ENCODE results near the gene CMIP. TPM values are rescaled to one million over a fixed set of nuclear protein-coding genes. Genes with fewer than 3 reads are reported as not detected.

The CMIP gene
- total RNA-seq, 1 experiment from 2014 or later = 68.0 TPM

DNA sequence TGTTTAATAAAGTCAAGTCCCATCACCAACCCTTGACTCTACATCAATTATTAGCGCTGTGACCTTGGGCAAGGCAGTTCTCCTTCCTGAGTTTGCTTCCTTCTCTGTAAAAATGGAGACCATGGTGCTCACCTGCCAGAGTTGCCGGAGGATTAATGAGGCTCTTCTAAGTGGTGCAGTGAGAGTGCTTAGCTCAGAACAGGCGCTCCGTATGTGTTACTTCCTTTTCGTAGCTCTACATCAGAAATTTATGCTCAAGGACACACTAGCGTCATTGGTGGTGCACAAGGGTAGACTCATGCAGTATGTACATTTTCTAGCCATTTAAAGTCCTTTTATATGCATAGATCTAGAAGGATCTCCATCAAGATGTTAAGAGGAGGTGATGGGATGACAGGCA lies 17.4 kb upstream of the CMIP start:
- ChIA-PET CTCF (interaction anchor here (0.9 to 1.2 kb wide), 2 partner anchors 22 to 58 kb away, joined by 3 to 5 read pairs; no protein-coding TSS in a partner anchor), POLR2A (no interaction called here)
- peaks cover 7% of the 10 kb centered on the region; the same call in 1 of the 2 replicates for H3K4me1 ChIP-seq
- DNase-seq = no peak
- no TSS peak for BruUV-seq (replicated peaks)
- no peaks in the 10 kb centered on the region for H3K36me3 ChIP-seq (ENCODE audit: control insufficient read depth, insufficient read depth, low read length)
- no peaks in the 10 kb centered on the region for H3K36me3 Mint-ChIP-seq (ENCODE audit: insufficient read depth, unreplicated experiment)
- TF ChIP-seq, protein P1, sequence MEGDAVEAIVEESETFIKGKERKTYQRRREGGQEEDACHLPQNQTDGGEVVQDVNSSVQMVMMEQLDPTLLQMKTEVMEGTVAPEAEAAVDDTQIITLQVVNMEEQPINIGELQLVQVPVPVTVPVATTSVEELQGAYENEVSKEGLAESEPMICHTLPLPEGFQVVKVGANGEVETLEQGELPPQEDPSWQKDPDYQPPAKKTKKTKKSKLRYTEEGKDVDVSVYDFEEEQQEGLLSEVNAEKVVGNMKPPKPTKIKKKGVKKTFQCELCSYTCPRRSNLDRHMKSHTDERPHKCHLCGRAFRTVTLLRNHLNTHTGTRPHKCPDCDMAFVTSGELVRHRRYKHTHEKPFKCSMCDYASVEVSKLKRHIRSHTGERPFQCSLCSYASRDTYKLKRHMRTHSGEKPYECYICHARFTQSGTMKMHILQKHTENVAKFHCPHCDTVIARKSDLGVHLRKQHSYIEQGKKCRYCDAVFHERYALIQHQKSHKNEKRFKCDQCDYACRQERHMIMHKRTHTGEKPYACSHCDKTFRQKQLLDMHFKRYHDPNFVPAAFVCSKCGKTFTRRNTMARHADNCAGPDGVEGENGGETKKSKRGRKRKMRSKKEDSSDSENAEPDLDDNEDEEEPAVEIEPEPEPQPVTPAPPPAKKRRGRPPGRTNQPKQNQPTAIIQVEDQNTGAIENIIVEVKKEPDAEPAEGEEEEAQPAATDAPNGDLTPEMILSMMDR (IDR thresholded peaks at IDR 0.05; ENCODE audit: insufficient read depth in 1 of 2, low read depth in 1 of 2, low read length in 1 of 2, severe bottlenecking in 1 of 2, unreplicated experiment in 1 of 2) = no peak
- H3K4me3 ChIP-seq (ENCODE audit: low read depth, low read length) = no peak overlapping the region
- no peaks in the 10 kb centered on the region for H3K27me3 Mint-ChIP-seq (ENCODE audit: insufficient read depth, unreplicated experiment)
- H3K9me3 Mint-ChIP-seq (ENCODE audit: unreplicated experiment) = peaks cover 16% of the 10 kb centered on the region
- no peak overlapping the region for H3K4me3 Mint-ChIP-seq (ENCODE audit: unreplicated experiment)
- intact Hi-C loops (cut with micrococcal nuclease; ENCODE audit: unreplicated experiment) = no loop called here
- peaks cover 7% of the 10 kb centered on the region for H3K4me1 Mint-ChIP-seq (ENCODE audit: low read depth, unreplicated experiment)
- peaks cover 4% of the 10 kb centered on the region; the same call in 1 of the 2 replicates for H3K9me3 ChIP-seq
- no peaks in the 10 kb centered on the region for H3K27me3 ChIP-seq (replicated peaks; ENCODE audit: control insufficient read depth, insufficient read depth, low read length)
- no peak overlapping the region for H3K27ac Mint-ChIP-seq (ENCODE audit: unreplicated experiment)

DNA sequence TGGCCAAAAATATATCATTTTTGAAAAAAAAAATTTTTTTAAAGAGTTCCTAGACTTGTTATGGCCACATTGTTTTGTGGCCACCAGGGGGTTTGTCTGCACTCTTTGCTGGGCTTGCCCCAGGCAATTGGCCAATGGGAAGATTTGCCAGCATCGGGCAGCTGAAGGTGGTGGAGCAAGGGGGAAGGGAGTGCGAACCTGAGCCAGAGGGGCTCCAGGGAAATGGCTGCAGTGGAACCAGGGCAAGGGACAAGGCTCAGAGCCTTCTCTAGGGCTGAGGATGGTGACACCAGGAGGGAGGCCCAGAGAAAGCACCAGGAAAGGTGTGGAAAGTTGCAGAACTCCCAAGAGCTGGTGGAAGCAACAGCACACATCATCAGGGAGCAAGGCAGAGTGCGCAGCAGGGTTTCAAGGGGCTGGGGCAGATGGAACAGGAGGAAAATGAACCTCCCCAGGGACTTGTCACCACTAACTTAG lies 15.5 kb upstream of the CMIP start:
- BruUV-seq (replicated peaks) = no TSS peak
- intact Hi-C loops (cut with micrococcal nuclease; ENCODE audit: unreplicated experiment) = no loop called here
- DNase-seq = peak; percentile 66 to 70
- H3K9me3 ChIP-seq = no peaks in the 10 kb centered on the region
- no peaks in the 10 kb centered on the region for H3K27me3 ChIP-seq (replicated peaks; ENCODE audit: control insufficient read depth, insufficient read depth, low read length)
- no peaks in the 10 kb centered on the region for H3K27me3 Mint-ChIP-seq (ENCODE audit: insufficient read depth, unreplicated experiment)
- peaks cover 7% of the 10 kb centered on the region; the same call in 1 of the 2 replicates for H3K4me1 ChIP-seq
- H3K9me3 Mint-ChIP-seq (ENCODE audit: unreplicated experiment) = peaks cover 12% of the 10 kb centered on the region
- no peaks in the 10 kb centered on the region for H3K36me3 ChIP-seq (ENCODE audit: control insufficient read depth, insufficient read depth, low read length)
- TF ChIP-seq, protein P1 (IDR thresholded peaks at IDR 0.05; ENCODE audit: insufficient read depth in 1 of 2, low read depth in 1 of 2, low read length in 1 of 2, severe bottlenecking in 1 of 2, unreplicated experiment in 1 of 2) = peak; percentile 69 to 81
- no peak overlapping the region for H3K4me3 Mint-ChIP-seq (ENCODE audit: unreplicated experiment)
- H3K36me3 Mint-ChIP-seq (ENCODE audit: insufficient read depth, unreplicated experiment) = no peaks in the 10 kb centered on the region
- no peak overlapping the region for H3K4me3 ChIP-seq (ENCODE audit: low read depth, low read length)
- H3K4me1 Mint-ChIP-seq (ENCODE audit: low read depth, unreplicated experiment) = peaks cover 7% of the 10 kb centered on the region
- POLR2A ChIA-PET = interaction anchor here (0.7 kb wide), 1 partner anchor 24 kb away, joined by 6 read pairs; no protein-coding TSS in a partner anchor
- H3K27ac Mint-ChIP-seq (ENCODE audit: unreplicated experiment) = peak overlapping the region; percentile 19
- CTCF ChIA-PET = interaction anchor here (2.2 kb wide), 1 partner anchor 23 kb away, joined by 7 read pairs; no protein-coding TSS in a partner anchor

DNA sequence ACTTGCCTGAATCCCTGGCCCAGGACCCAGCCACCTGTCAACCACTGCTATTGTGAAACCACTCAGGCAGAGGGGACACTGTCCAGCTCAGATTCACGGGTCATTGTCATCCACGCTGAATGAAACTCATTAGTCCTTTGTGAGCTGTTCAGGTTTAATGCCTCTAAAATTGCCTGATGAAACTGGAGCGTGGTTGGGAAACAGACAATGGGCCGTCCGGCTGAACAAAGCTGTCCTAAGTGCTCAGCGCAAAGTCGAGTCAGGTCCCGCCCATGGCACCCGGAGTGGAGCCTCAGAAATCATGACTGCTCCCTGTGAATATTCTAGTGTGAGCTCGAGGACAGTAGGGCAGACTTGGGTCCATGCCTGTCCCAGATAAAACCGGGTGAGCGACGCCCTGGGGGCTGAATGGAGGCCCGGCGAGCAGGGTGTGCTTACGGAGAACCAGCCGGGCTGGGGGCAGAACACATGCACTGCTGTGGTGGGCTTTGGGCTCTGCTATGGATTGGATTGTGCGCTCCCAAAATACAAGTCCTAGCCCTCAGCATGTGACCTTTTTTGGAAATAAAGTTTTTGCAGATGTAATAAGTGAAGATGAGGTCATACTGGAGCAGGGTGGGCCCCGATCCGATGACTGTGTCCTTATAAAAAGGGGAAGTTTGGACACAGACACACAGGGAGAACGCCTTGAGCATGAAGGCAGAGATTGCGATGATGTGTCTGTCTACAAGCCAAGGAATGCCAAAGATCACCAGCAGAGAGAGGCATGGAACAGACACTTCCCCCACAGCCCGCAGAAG lies 12.9 kb upstream of the CMIP start:
- CTCF ChIA-PET = no interaction called here
- peaks cover 7% of the 10 kb centered on the region for H3K4me1 Mint-ChIP-seq (ENCODE audit: low read depth, unreplicated experiment)
- no peaks in the 10 kb centered on the region for H3K27me3 Mint-ChIP-seq (ENCODE audit: insufficient read depth, unreplicated experiment)
- H3K4me3 ChIP-seq (ENCODE audit: low read depth, low read length) = no peak overlapping the region
- TF ChIP-seq, protein P1 (IDR thresholded peaks at IDR 0.05; ENCODE audit: insufficient read depth in 1 of 2, low read depth in 1 of 2, low read length in 1 of 2, severe bottlenecking in 1 of 2, unreplicated experiment in 1 of 2) = no peak
- BruUV-seq (replicated peaks) = no TSS peak
- no peaks in the 10 kb centered on the region for H3K9me3 Mint-ChIP-seq (ENCODE audit: unreplicated experiment)
- H3K36me3 ChIP-seq (ENCODE audit: control insufficient read depth, insufficient read depth, low read length) = no peaks in the 10 kb centered on the region
- peak overlapping the region; percentile 42 for H3K27ac Mint-ChIP-seq (ENCODE audit: unreplicated experiment)
- H3K4me1 ChIP-seq = peaks cover 7% of the 10 kb centered on the region; the same call in 1 of the 2 replicates
- no peak for DNase-seq
- intact Hi-C loops (cut with micrococcal nuclease; ENCODE audit: unreplicated experiment) = no loop called here
- POLR2A ChIA-PET = no interaction called here
- no peaks in the 10 kb centered on the region for H3K36me3 Mint-ChIP-seq (ENCODE audit: insufficient read depth, unreplicated experiment)
- no peak overlapping the region for H3K4me3 Mint-ChIP-seq (ENCODE audit: unreplicated experiment)
- no peaks in the 10 kb centered on the region for H3K9me3 ChIP-seq
- no peaks in the 10 kb centered on the region for H3K27me3 ChIP-seq (replicated peaks; ENCODE audit: control insufficient read depth, insufficient read depth, low read length)
